ENCODE measurements around the gene TTC39B. TPM values are rescaled to one million over a fixed set of nuclear protein-coding genes. Genes with fewer than 3 reads are reported as not detected.
A peak's percentile ranks its signal among the peaks of the same experiment; 100 is the strongest.

The TTC39B gene
- total RNA-seq, 1 donor from 2014 or later: 3.1 TPM

- peak; percentile 70 for TF ChIP-seq CTCF (IDR thresholded peaks at IDR 0.05; ENCODE audit: partially characterized antibody, unreplicated experiment)
- peaks cover 2% of the 10 kb centered on the region for H3K9me3 Mint-ChIP-seq (ENCODE audit: unreplicated experiment)
- H3K27me3 Mint-ChIP-seq (ENCODE audit: unreplicated experiment): peaks cover 2% of the 10 kb centered on the region
- H3K27ac Mint-ChIP-seq (ENCODE audit: unreplicated experiment): no peak overlapping the region
- peaks cover 21% of the 10 kb centered on the region for H3K36me3 Mint-ChIP-seq (ENCODE audit: unreplicated experiment)
- H3K4me1 Mint-ChIP-seq (ENCODE audit: low read depth, unreplicated experiment): no peaks in the 10 kb centered on the region
- no peak for DNase-seq
- H3K4me3 Mint-ChIP-seq (ENCODE audit: unreplicated experiment): no peak overlapping the region
Measured at GRCh38 chr9:15231788-15232635, 75.0 kb downstream of the TTC39B start.

- no peak overlapping the region for H3K27ac Mint-ChIP-seq (ENCODE audit: unreplicated experiment)
- H3K4me3 Mint-ChIP-seq (ENCODE audit: unreplicated experiment): no peak overlapping the region
- peaks cover 9% of the 10 kb centered on the region for H3K36me3 Mint-ChIP-seq (ENCODE audit: unreplicated experiment)
- no peak for DNase-seq
- no peaks in the 10 kb centered on the region for H3K4me1 Mint-ChIP-seq (ENCODE audit: low read depth, unreplicated experiment)
- H3K27me3 Mint-ChIP-seq (ENCODE audit: unreplicated experiment): peaks cover 2% of the 10 kb centered on the region
- no peak for TF ChIP-seq CTCF (IDR thresholded peaks at IDR 0.05; ENCODE audit: partially characterized antibody, unreplicated experiment)
- no peaks in the 10 kb centered on the region for H3K9me3 Mint-ChIP-seq (ENCODE audit: unreplicated experiment)
Measured at GRCh38 chr9:15229409-15229808, 77.6 kb downstream of the TTC39B start.

GRCh38 chr9:15227491-15227890 is 79.5 kb downstream of the TTC39B start:
- H3K36me3 Mint-ChIP-seq (ENCODE audit: unreplicated experiment): peaks cover 4% of the 10 kb centered on the region
- H3K27me3 Mint-ChIP-seq (ENCODE audit: unreplicated experiment): peaks cover 2% of the 10 kb centered on the region
- no peaks in the 10 kb centered on the region for H3K4me1 Mint-ChIP-seq (ENCODE audit: low read depth, unreplicated experiment)
- no peaks in the 10 kb centered on the region for H3K9me3 Mint-ChIP-seq (ENCODE audit: unreplicated experiment)
- no peak for TF ChIP-seq CTCF (IDR thresholded peaks at IDR 0.05; ENCODE audit: partially characterized antibody, unreplicated experiment)
- no peak overlapping the region for H3K27ac Mint-ChIP-seq (ENCODE audit: unreplicated experiment)
- no peak overlapping the region for H3K4me3 Mint-ChIP-seq (ENCODE audit: unreplicated experiment)
- no peak for DNase-seq

GRCh38 chr9:15225564-15226126 is 81.4 kb downstream of the TTC39B start:
- no peak overlapping the region for H3K4me3 Mint-ChIP-seq (ENCODE audit: unreplicated experiment)
- TF ChIP-seq CTCF (IDR thresholded peaks at IDR 0.05; ENCODE audit: partially characterized antibody, unreplicated experiment): no peak
- no peaks in the 10 kb centered on the region for H3K27me3 Mint-ChIP-seq (ENCODE audit: unreplicated experiment)
- no peaks in the 10 kb centered on the region for H3K4me1 Mint-ChIP-seq (ENCODE audit: low read depth, unreplicated experiment)
- no peaks in the 10 kb centered on the region for H3K36me3 Mint-ChIP-seq (ENCODE audit: unreplicated experiment)
- no peaks in the 10 kb centered on the region for H3K9me3 Mint-ChIP-seq (ENCODE audit: unreplicated experiment)
- DNase-seq: no peak
- H3K27ac Mint-ChIP-seq (ENCODE audit: unreplicated experiment): no peak overlapping the region

- no peak for TF ChIP-seq CTCF (IDR thresholded peaks at IDR 0.05; ENCODE audit: partially characterized antibody, unreplicated experiment)
- Mint-ChIP-seq H3K4me3 (ENCODE audit: unreplicated experiment) (no peak overlapping the region), H3K27ac (ENCODE audit: unreplicated experiment) (no peak overlapping the region), H3K27me3 (ENCODE audit: unreplicated experiment) (no peaks in the 10 kb centered on the region), H3K9me3 (ENCODE audit: unreplicated experiment) (no peaks in the 10 kb centered on the region), H3K36me3 (ENCODE audit: unreplicated experiment) (no peaks in the 10 kb centered on the region), H3K4me1 (ENCODE audit: low read depth, unreplicated experiment) (no peaks in the 10 kb centered on the region)
- no peak for DNase-seq
Measured at GRCh38 chr9:15222313-15222712, 84.7 kb downstream of the TTC39B start.

Measured in glutamatergic neuron (in vitro differentiated cells).